ENCODE data around the gene TJAP1.

TJAP1 gene

GRCh38 chr6:43504756-43505593, 27.6 kb downstream of the TJAP1 start:
- no peak for DNase-seq (ENCODE audit: low spot score)

GRCh38 chr6:43505718-43506117, 28.3 kb downstream of the TJAP1 start:
- no peak for DNase-seq (ENCODE audit: low spot score)

- no peak for DNase-seq (ENCODE audit: low spot score)
Observed at GRCh38 chr6:43506171-43506570, 28.8 kb downstream of the TJAP1 start.

- DNase-seq (ENCODE audit: low spot score), result peak; percentile 75
Observed at GRCh38 chr6:43506667-43507471, 29.5 kb downstream of the TJAP1 start.

- no peak for DNase-seq (ENCODE audit: low spot score)
Observed at GRCh38 chr6:43508481-43509141, 31.2 kb downstream of the TJAP1 start.

- DNase-seq (ENCODE audit: low spot score), result no peak
Observed at GRCh38 chr6:43509142-43509983, 32.0 kb downstream of the TJAP1 start.

GRCh38 chr6:43509984-43510826, 32.8 kb downstream of the TJAP1 start, which contains the start of gene LRRC73:
Gene LRRC73, minus strand, starts transcription at chr6:43510346. Its CDS starts 561 bp downstream, at chr6:43509785.
- peak; percentile 84 for DNase-seq (ENCODE audit: low spot score)

- DNase-seq (ENCODE audit: low spot score), result no peak
Observed at GRCh38 chr6:43510827-43511163, 33.4 kb downstream of the TJAP1 start.

GRCh38 chr6:43511824-43512415, 34.5 kb downstream of the TJAP1 start:
- DNase-seq (ENCODE audit: low spot score), result no peak

GRCh38 chr6:43515808-43516207, 38.4 kb downstream of the TJAP1 start:
- DNase-seq (ENCODE audit: low spot score), result no peak

GRCh38 chr6:43516367-43516696, 39.0 kb downstream of the TJAP1 start:
- no peak for DNase-seq (ENCODE audit: low spot score)

GRCh38 chr6:43516697-43517504, 39.5 kb downstream of the TJAP1 start, which contains the start of the genes POLR1C and YIPF3:
Gene POLR1C, plus strand, starts transcription at chr6:43517089. Its CDS starts 21 bp downstream, at chr6:43517110.
Gene YIPF3, minus strand, starts transcription at chr6:43516926. Its CDS starts 119 bp downstream, at chr6:43516807.
- DNase-seq (ENCODE audit: low spot score), result peak; percentile 98

- DNase-seq (ENCODE audit: low spot score), result peak; percentile 46
Observed at GRCh38 chr6:43517505-43518357, 40.4 kb downstream of the TJAP1 start.

- DNase-seq (ENCODE audit: low spot score), result no peak
Observed at GRCh38 chr6:43520097-43520496, 42.7 kb downstream of the TJAP1 start.

- DNase-seq (ENCODE audit: low spot score), result no peak
Observed at GRCh38 chr6:43521836-43522235, 44.5 kb downstream of the TJAP1 start.

- no peak for DNase-seq (ENCODE audit: low spot score)
Observed at GRCh38 chr6:43522547-43523261, 45.3 kb downstream of the TJAP1 start.

- DNase-seq (ENCODE audit: low spot score), result no peak
Observed at GRCh38 chr6:43523284-43523683, 45.9 kb downstream of the TJAP1 start.

GRCh38 chr6:43524483-43524961, 47.2 kb downstream of the TJAP1 start:
- no peak for DNase-seq (ENCODE audit: low spot score)

Measured in RKO (cell line).